Liver (tissue), 9 donors: ENCODE data around the gene ZBED2. TPM values are rescaled to one million over a fixed set of nuclear protein-coding genes. Genes with fewer than 3 reads are reported as not detected.

Experiments
- DNase-seq: peaks from one replicate; pipeline ENCODE4 v3.0.0-alpha.2; 2017; ENCODE audit warnings: low spot score
- H3K27ac ChIP-seq, 2 donors: one replicate each; pipeline ENCODE4 v1.7.0; 2013; ENCODE audit warnings: inconsistent platforms in 2 of 2, low read length in 2 of 2, control low read depth in 1 of 2, low read depth in 1 of 2, mild to moderate bottlenecking in 1 of 2
- H3K27me3 ChIP-seq, 4 donors: one replicate each; pipeline versions ENCODE4 v1.6.1 to v1.7.0; 2013; ENCODE audit warnings: low read length in 3 of 4, inconsistent platforms in 1 of 4, mild to moderate bottlenecking in 1 of 4, moderate library complexity in 1 of 4; ENCODE audit not compliant: control insufficient read depth in 4 of 4, insufficient read depth in 4 of 4
- H3K36me3 ChIP-seq, 4 donors: one replicate each; pipeline versions ENCODE4 v1.6.1 to v1.7.0; 2013; ENCODE audit warnings: low read length in 3 of 4, mild to moderate bottlenecking in 3 of 4, low read depth in 1 of 4, moderate library complexity in 1 of 4; ENCODE audit not compliant: control insufficient read depth in 4 of 4, insufficient read depth in 3 of 4
- H3K4me1 ChIP-seq, 4 donors: one replicate each; pipeline versions ENCODE4 v1.6.1 to v1.7.0; 2013; ENCODE audit warnings: low read length in 3 of 4, mild to moderate bottlenecking in 3 of 4, moderate library complexity in 1 of 4; ENCODE audit not compliant: control insufficient read depth in 4 of 4, insufficient read depth in 4 of 4
- H3K4me3 ChIP-seq, 3 donors: one replicate each; pipeline versions ENCODE4 v1.6.1 to v1.7.0; 2013; ENCODE audit warnings: low read length in 3 of 3, control low read depth in 1 of 3, low read depth in 1 of 3, mild to moderate bottlenecking in 1 of 3
- H3K9ac ChIP-seq, 2 donors: one replicate each; pipeline ENCODE4 v1.7.0; 2013; ENCODE audit warnings: low read length in 2 of 2, mild to moderate bottlenecking in 2 of 2, moderate library complexity in 2 of 2, control low read depth in 1 of 2, low read depth in 1 of 2
- H3K9me3 ChIP-seq, 4 donors: one replicate each; pipeline versions ENCODE4 v1.6.1 to v1.7.0; 2013; ENCODE audit warnings: low read length in 3 of 4; ENCODE audit not compliant: control insufficient read depth in 4 of 4
- ATF3 ChIP-seq: IDR thresholded peaks from 2 replicates; pipeline ENCODE4 v1.6.1; 2016; ENCODE audit warnings: antibody characterized with exemption
- CTCF ChIP-seq: fragments of 150-350 bp; IDR thresholded peaks from 2 replicates; pipeline ENCODE4 v1.5.1; 2017; ENCODE audit warnings: improper control_type of control experiment, low read depth, low read length; ENCODE audit not compliant: missing input control
- EGR1 ChIP-seq, 2 donors: IDR thresholded peaks; 2 replicates each; pipeline ENCODE4 v1.6.1; 2016 to 2018; ENCODE audit warnings: antibody characterized with exemption in 2 of 2, low read depth in 2 of 2
- FOXA1 ChIP-seq: IDR thresholded peaks from 2 replicates; pipeline ENCODE4 v1.6.1; 2016; ENCODE audit warnings: antibody characterized with exemption
- FOXA2 ChIP-seq: IDR thresholded peaks from 2 replicates; pipeline ENCODE4 v1.6.1; 2016; ENCODE audit warnings: antibody characterized with exemption
- GABPA ChIP-seq, 2 donors: IDR thresholded peaks in 1 of 2; conservative IDR thresholded peaks in 1 of 2; 2 replicates each; pipeline ENCODE4 v1.6.1; 2016; ENCODE audit warnings: antibody characterized with exemption in 2 of 2, mild to moderate bottlenecking in 1 of 2, moderate library complexity in 1 of 2
- HNF4G ChIP-seq: IDR thresholded peaks from 2 replicates; pipeline ENCODE4 v1.6.1; 2016; ENCODE audit warnings: antibody characterized with exemption
- JUND ChIP-seq, 2 donors: IDR thresholded peaks; 2 replicates each; pipeline ENCODE4 v1.6.1; 2016; ENCODE audit warnings: antibody characterized with exemption in 2 of 2
- MAX ChIP-seq: IDR thresholded peaks from 2 replicates; pipeline ENCODE4 v1.6.1; 2016; ENCODE audit warnings: antibody characterized with exemption
- NR2F2 ChIP-seq: IDR thresholded peaks from 2 replicates; pipeline ENCODE4 v1.6.1; 2016; ENCODE audit warnings: antibody characterized with exemption
- RAD21 ChIP-seq, 2 donors: IDR thresholded peaks; 2 replicates each; pipeline ENCODE4 v1.6.1; 2016; ENCODE audit warnings: antibody characterized with exemption in 2 of 2, mild to moderate bottlenecking in 2 of 2
- REST ChIP-seq: IDR thresholded peaks from 2 replicates; pipeline ENCODE4 v1.6.1; 2016; ENCODE audit warnings: antibody characterized with exemption, mild to moderate bottlenecking
- RXRA ChIP-seq, 2 donors: IDR thresholded peaks; 2 replicates each; pipeline ENCODE4 v1.6.1; 2017 to 2018; ENCODE audit warnings: antibody characterized with exemption in 2 of 2, mild to moderate bottlenecking in 1 of 2
- SP1 ChIP-seq: IDR thresholded peaks from 2 replicates; pipeline ENCODE4 v1.6.1; 2018; ENCODE audit warnings: antibody characterized with exemption, mild to moderate bottlenecking
- TAF1 ChIP-seq: conservative IDR thresholded peaks from 2 replicates; pipeline ENCODE4 v1.6.1; 2016; ENCODE audit warnings: antibody characterized with exemption, mild to moderate bottlenecking
- WGBS: extraction: QIAGEN DNeasy Blood & Tissue Kit; methylation state at CpG from one replicate; pipeline ENCODE4 v1.1.7; 2013; 5-methylcytosine and 5-hydroxymethylcytosine counted together
- polyA plus RNA-seq, 2 donors: library from polyadenylated mRNA; stranded (reverse) in 1 of 2; unstranded in 1 of 2; fragments of 200-250 nt in 1 of 2; fragments of >200 nt in 1 of 2; fragmentation: Nextera tagmentation in 1 of 2; extraction: Ambion mirVana in 1 of 2; gene quantifications; one replicate each; pipeline versions ENCODE4 v1.2.1 to v1.2.3, GENCODE V29; 2013 to 2015
- total RNA-seq, 2 donors: library from RNA; depleted of rRNA; stranded (reverse); fragments of >200 nt; gene quantifications; one replicate each; pipeline ENCODE4 v1.2.3, GENCODE V29; 2014
- donor health status: healthy.
- donor health status: healthy.
- donor health status: healthy.
- donor health status: healthy.
- donor health status: healthy.

Gene ZBED2
- total and polyA plus RNA-seq, 4 donors: not detected

- Histone ChIP-seq H3K27ac (no peak overlapping the region), H3K4me1 (no peaks in the 10 kb centered on the region), H3K36me3 (no peaks in the 10 kb centered on the region), H3K4me3 (no peak overlapping the region), H3K9me3 (no peaks in the 10 kb centered on the region), H3K9ac (no peak overlapping the region), H3K27me3 (no peaks in the 10 kb centered on the region)
- DNase-seq: no peak
- TF ChIP-seq TAF1 (no peak), SP1 (no peak), RXRA (IDR thresholded peaks at IDR 0.05) (no peak), FOXA1 (no peak), EGR1 (IDR thresholded peaks at IDR 0.05; ENCODE audit: low read depth in 2 of 2) (no peak), HNF4G (no peak), JUND (IDR thresholded peaks at IDR 0.05) (no peak), CTCF (no peak)
- 79% methylated on average over 8 of the region's 8 CpGs for WGBS
These were observed 15.5 kb upstream of the ZBED2 start for GRCh38 chr3:111610612-111611054.

- no peak overlapping the region for H3K4me3 ChIP-seq
- TF ChIP-seq NR2F2 (no peak), MAX (no peak), JUND (IDR thresholded peaks at IDR 0.05) (no peak), GABPA (IDR thresholded peaks at IDR 0.05 in 1 of 2, conservative IDR thresholded peaks at IDR 0.05 in 1 of 2) (no peak), RAD21 (IDR thresholded peaks at IDR 0.05) (no peak), HNF4G (no peak), ATF3 (no peak), CTCF (no peak), FOXA2 (no peak), REST (no peak), SP1 (no peak)
- H3K9me3 ChIP-seq: no peaks in the 10 kb centered on the region
- WGBS: 72% methylated on average over 5 of the region's 5 CpGs
- H3K27me3 ChIP-seq: no peaks in the 10 kb centered on the region
- H3K4me1 ChIP-seq: no peaks in the 10 kb centered on the region
- H3K27ac ChIP-seq: no peak overlapping the region
- no peak overlapping the region for H3K9ac ChIP-seq
- H3K36me3 ChIP-seq: no peaks in the 10 kb centered on the region
- DNase-seq: no peak
These were observed 15.0 kb upstream of the ZBED2 start for GRCh38 chr3:111610189-111610588.
